HG03571 (cell line): ENCODE results near the gene CFAP100.

Source experiments
- ATAC-seq: cut with Tn5 transposase; IDR thresholded peaks from one replicate; pipeline ENCODE4 v1.9.1; 2021; ENCODE audit not compliant: unreplicated experiment

Gene CFAP100

GRCh38 chr3:126373682-126374601 is 20.8 kb upstream of the CFAP100 start:
- no peak for ATAC-seq

GRCh38 chr3:126375835-126376331 is 18.8 kb upstream of the CFAP100 start:
- no peak for ATAC-seq

GRCh38 chr3:126376444-126376843 is 18.3 kb upstream of the CFAP100 start:
- ATAC-seq: no peak

- ATAC-seq: no peak
Observed at GRCh38 chr3:126377211-126377610, 17.5 kb upstream of the CFAP100 start.

- ATAC-seq: no peak
Observed at GRCh38 chr3:126378341-126378751, 16.4 kb upstream of the CFAP100 start.

- ATAC-seq: no peak
Observed at GRCh38 chr3:126380011-126380768, 14.5 kb upstream of the CFAP100 start.

GRCh38 chr3:126381966-126382365 is 12.7 kb upstream of the CFAP100 start:
- no peak for ATAC-seq

- ATAC-seq: no peak
Observed at GRCh38 chr3:126389112-126389793, 5.5 kb upstream of the CFAP100 start.

GRCh38 chr3:126389794-126390146 is 4.9 kb upstream of the CFAP100 start:
- ATAC-seq: no peak

- ATAC-seq: no peak
Observed at GRCh38 chr3:126390201-126390600, 4.5 kb upstream of the CFAP100 start.

GRCh38 chr3:126390751-126391150 is 4.0 kb upstream of the CFAP100 start:
- no peak for ATAC-seq

GRCh38 chr3:126391631-126392030 is 3.1 kb upstream of the CFAP100 start:
- ATAC-seq: no peak

GRCh38 chr3:126392246-126392645 is 2.5 kb upstream of the CFAP100 start:
- ATAC-seq: no peak

GRCh38 chr3:126393563-126393962 is 1.1 kb upstream of the CFAP100 start:
- ATAC-seq: no peak

GRCh38 chr3:126394977-126395321 is 240 bp downstream of the CFAP100 start:
- no peak for ATAC-seq

- ATAC-seq: no peak
Observed at GRCh38 chr3:126395846-126396513, 1.3 kb downstream of the CFAP100 start.

GRCh38 chr3:126396536-126396935 is 1.8 kb downstream of the CFAP100 start:
- ATAC-seq: no peak

GRCh38 chr3:126397610-126398422 is 3.1 kb downstream of the CFAP100 start:
- no peak for ATAC-seq

- ATAC-seq: no peak
Observed at GRCh38 chr3:126398423-126399350, 4.0 kb downstream of the CFAP100 start.
